Right ventricle myocardium superior (tissue), 1 donor: Measurements from ENCODE around the gene CTNND2. TPM values are rescaled to one million over a fixed set of nuclear protein-coding genes. Genes with fewer than 3 reads are reported as not detected.
A peak's percentile ranks its signal among the peaks of the same experiment; 100 is the strongest.

Experiments
- ATAC-seq: fragments of 200-7000 bp; cut with Tn5 transposase; one replicate; pipeline ENCODE4 v1.9.1; 2020; ENCODE audit warnings: mild to moderate bottlenecking; ENCODE audit not compliant: poor library complexity
- DNase-seq: peaks from one replicate; pipeline ENCODE4 v3.0.0-alpha.2; 2020
- intact Hi-C: fragments of 100-400 bp; cut with DNase I; formaldehyde crosslinking; loops from one replicate; pipeline ENCODE4 v1.11.2; 2022
- total RNA-seq: library from RNA; stranded (reverse); fragmentation: NEBNext Ultra II Directional; extraction: Animal tissue kit (Norgen Biotek cat#: 25700); gene quantifications from one replicate; pipeline ENCODE4 v1.2.1, GENCODE V29; 2021
- donor health status: DM: no; HTN: yes; CAD: no; lungs with severe emphysema.

Gene CTNND2
- total RNA-seq, 1 donor from 2014 or later = 1.7 TPM

DNA sequence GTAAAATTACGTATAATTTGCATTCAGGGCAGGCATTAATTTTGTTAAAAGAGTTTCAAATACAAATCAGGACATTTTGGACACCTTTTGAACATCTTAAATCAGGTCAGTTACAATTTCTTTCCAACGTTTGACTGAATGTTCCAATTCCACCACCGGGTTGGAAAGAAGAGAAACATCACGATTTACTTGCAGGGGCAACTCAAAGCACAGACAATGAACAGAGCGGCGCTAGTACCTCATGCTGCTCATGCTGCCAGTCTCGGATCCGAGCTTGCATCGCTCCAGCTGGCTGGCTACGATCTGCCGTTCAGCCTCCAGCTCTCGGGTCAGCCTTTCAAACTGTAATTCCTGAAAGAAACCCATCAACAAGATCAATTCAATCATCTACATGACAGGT is 339.5 kb downstream of the CTNND2 start:
- DNase-seq (no peak), ATAC-seq (no peak)
- intact Hi-C loops = no loop called here

DNA sequence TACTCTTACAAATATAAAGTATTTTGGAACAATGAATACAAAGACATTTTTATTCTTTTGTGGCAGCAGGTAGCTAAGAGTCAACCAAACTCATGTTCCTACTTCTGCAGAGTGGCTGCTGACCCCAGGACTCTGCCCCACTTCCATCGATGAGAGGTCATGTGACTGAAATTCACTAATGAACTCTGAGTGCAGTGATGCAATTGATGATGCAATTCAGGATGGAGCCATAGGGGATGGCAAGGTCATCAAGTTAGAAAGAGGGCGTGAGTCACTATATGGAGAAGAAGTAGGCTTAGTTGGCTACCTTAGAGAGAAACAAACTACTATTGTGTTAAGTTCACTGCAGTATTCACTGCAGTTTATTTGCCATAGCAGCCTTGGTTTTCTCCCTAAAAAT is 340.4 kb downstream of the CTNND2 start:
- ATAC-seq = no peak
- DNase-seq = no peak
- intact Hi-C loops = no loop called here

DNA sequence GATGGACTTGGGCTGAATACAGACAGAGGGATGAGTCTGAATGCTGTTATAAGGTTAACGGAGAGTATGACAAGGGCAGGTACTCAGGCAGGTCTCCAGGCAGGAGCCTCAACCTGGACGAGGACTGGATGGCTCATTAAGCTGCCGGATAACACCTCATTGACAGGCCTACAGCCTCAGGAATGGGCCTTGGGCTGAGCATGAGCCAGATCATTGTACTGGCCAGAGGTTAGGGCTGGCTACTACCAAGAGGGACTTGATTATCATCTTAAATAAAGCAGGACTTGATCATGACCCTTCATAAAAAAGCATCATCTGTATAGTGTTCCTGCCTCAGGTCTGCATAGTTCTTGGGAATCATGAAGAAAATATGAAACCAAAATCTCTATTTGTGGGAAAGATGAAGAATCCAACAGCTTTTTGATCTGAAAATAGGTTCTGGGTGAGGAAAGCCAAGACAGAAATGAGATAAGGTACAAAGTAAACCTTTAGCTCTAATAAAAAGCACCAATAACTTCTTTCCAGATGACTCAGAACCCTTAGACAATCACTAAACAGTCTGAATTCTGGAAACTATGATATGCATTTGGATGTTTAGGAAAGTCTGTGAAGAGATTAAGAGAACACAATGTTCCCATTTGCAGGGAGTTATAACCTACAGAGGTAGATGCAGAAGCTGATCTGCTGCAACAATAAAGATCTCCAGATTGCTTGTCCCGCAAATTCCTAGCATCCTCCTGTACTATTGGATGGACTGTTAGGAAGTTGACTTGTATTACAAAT is 343.1 kb downstream of the CTNND2 start:
- intact Hi-C loops = no loop called here
- ATAC-seq = no peak
- DNase-seq = no peak

DNA sequence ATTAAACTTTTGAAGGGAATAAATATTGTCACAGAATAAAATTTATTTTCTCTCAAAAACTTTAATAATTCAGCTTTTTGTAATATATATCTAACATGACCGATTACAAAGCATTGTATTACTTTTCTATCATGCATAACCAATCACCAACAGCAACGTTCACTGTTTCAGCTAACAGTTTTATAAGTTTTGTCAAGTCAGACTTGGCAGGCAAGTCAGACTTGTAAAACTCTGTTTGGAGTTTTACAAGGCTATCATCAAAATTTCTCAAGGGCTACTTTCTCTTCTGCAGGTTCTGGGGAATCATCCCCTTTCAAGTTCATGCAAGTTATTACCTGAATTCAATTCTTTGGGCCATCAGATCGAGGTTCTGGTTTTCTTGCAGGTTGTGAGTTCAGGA is 347.2 kb downstream of the CTNND2 start:
- intact Hi-C loops = no loop called here
- no peak for ATAC-seq
- DNase-seq = no peak

DNA sequence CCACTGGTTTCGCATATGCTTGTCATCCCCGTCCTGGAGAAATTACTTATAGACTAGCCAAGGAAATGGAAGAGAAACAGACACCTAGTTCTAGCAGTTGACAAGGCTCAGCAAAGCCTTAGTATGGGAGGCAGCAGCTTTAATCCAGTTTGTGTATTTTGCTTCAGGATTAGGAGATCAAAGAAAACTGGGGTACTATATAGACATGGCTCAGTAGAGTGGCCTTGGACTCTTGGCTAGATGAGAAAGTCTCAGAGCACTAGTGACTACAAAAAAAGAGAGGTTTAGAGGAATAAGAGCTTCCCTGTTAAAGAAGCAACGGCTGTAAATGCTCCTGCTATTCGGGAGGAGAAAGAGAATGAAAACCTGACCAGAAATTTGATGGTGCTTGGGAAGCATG is 349.1 kb downstream of the CTNND2 start:
- DNase-seq (no peak), ATAC-seq (no peak)
- intact Hi-C loops = no loop called here

DNA sequence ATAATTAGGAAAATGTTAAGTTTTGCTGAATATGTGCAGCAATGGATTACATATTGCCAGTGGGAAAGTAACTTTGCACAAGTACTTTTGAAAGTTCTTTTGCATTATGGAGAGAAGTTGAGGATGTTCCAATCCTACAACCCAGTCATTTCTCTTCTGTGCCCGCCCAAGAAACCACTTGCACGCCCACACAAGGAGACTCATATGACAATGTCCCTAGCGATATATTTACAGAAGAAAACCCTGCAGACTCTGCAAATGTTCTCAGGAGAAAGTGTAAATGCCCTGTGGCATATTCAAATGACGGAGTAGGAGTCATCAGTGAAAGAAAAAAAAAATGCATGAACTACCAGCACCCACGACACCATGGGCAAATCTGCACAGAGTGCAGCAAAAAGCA is 356.5 kb downstream of the CTNND2 start:
- intact Hi-C loops = no loop called here
- ATAC-seq (no peak), DNase-seq (no peak)

DNA sequence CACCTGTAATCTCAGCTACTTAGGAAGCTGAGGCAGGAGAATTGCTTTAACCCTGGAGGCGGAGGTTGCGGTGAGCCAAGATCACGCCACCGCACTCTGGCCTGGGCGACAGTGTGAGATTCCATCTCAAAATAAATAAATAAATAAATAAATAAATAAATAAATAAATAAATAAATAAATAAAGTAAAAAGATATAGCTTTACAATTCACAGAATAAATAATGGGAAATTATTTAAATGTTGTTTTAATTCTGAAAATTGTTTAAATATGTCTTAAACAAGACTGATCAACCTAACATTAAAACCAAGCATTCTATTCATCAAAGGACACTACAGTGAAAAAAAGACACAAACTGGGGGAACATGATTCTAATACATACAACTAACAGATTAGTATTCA is 357.1 kb downstream of the CTNND2 start:
- DNase-seq = no peak
- intact Hi-C loops = no loop called here

DNA sequence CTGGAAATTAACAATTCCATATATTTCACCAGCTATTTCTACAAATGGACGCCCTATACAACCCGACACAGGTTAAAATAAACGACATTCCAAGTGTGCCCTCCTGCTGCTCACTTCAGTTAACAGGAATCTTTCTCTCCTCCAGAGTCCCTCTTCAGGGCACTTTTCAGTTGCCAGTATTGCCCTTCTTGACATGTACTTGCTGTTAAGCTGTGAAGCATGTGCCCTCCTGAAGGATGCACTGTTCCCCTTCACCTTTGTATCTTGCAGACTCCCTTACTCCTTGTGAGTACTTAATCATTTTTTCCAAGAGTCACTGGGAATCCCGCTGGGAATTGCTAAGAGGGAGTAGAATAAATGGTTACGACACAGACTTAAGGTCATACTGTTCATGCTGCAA is 364.1 kb downstream of the CTNND2 start:
- DNase-seq (no peak), ATAC-seq (no peak)
- intact Hi-C loops = no loop called here

More for the DNA sequence above, 357.1 kb downstream of the CTNND2 start:
- ATAC-seq = no peak

DNA sequence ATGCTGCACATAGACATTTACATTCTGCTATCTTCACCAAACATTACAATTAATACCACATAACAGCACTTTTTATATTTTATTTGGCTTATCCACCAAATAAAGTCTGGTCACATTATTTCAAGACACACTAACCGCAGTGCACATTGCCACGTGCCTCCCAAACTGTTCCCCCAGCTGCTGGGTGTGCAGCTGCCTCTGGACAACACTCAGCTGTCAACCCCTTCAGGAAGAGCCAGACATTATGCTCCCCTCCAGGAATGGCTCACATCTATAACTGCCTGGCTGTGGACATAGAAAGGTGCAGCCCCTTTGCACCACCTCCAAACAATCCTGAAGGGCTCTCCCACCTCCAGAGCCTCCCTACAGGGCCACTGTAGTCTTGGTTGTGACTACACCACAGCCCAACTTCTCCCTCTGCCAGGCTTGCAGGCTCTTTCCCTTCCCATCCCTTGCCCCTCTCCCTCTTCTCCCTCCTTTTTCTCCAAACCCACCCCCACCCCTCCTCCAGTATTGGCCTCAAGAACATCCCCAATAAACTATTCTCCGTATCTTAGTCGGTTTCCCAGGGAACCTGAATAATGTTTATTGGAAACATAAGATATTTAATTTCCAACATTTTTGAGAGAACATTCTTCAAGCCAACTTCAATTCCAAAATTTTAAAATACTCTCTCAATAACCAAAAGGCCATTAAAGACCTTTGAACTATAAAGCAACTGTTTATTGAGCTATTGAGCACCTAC is 372.3 kb downstream of the CTNND2 start:
- intact Hi-C loops = no loop called here
- ATAC-seq = peak; percentile 43
- DNase-seq = no peak

DNA sequence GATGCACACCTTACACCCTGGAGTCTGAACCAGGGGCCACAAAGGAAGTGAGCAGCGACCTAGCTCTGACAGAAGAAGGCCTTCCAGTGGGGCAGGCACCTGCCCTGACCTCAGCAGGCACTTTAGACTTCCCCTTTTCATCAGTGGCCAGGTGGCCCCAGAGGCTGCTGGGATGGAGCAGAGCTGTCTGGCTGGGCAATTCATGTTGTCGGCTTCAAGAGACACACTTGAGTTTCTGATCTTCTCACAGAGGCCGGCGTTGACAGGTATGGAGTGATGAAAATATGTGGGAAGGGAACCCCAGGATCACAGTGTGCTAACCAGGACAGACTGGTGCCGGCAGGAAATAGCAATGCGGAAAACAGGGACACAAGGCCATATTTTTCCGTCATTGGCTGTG is 375.5 kb downstream of the CTNND2 start:
- peak; percentile 59 for DNase-seq
- intact Hi-C loops = no loop called here

DNA sequence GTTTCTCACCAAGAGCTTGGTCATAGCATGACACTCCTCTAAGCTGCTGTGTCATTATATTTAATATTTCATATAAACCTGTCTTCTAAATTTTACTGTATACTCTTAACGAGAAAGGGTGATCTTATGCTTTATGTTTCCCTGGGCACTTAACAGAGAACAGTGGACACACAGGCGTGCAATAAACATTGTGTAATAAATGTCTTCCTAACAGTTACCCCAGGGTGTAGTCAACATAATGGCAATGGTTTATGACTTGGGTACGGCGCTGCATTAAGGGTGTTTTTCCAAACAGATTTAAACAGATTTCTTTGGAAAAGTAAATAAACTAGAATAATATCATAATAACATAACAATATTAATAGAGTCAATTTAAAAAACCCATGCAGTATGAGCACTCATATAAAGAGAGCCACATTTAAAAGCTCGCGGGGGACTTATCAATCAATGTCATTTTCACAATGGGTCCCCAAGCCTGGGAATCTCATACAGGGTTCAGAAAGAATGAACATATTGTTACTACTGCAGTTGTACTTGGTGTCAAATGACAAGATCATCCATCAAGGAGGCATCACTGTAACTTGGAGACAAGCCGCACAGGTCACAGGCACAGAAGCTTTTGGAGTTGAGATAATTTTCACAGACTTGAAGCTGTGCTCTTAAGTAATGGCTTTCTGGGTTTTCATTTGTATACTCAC is 376.4 kb downstream of the CTNND2 start:
- DNase-seq = no peak
- ATAC-seq = no peak
- intact Hi-C loops = no loop called here

More for the DNA sequence above, 375.5 kb downstream of the CTNND2 start:
- peak; percentile 98 for ATAC-seq

DNA sequence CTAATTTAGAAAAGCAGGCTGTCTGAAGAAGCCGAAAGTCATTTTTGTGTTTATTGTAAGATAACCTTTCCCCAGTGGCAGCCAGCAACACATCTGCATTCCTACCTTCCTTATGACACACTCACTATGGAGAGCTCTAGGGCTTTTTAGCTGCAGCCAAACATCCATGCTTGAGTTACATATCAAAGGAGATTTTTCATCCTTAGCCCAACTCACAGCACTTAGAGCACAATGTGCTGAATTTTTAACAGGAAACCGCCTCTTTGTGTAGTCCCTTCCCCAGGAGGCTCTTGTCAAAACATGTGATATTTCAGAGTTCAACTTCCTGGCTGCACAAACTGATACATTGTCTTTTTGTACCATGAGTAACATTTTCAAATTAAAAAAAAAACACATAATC is 379.2 kb downstream of the CTNND2 start:
- DNase-seq (no peak), ATAC-seq (no peak)
- intact Hi-C loops = no loop called here

DNA sequence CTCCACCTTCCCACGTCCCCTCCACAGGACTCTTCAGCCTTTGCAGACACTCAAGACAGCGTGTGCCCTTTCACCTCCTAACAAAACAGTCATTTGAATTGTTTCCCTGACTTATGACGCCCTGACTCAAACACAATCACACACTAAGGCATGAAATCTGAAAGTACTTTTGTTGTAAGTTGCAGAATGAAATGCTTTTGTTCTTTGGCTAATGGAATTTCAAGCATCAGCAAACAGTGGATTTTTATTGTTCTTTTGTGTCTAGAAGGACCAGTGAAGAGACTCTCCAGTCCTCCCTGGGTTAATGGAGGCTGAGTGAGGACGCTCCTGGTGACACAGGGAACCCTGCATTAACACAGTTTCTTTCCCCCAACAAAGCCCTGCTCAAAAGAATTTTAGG is 380.1 kb downstream of the CTNND2 start:
- intact Hi-C loops = no loop called here
- no peak for DNase-seq
- no peak for ATAC-seq

DNA sequence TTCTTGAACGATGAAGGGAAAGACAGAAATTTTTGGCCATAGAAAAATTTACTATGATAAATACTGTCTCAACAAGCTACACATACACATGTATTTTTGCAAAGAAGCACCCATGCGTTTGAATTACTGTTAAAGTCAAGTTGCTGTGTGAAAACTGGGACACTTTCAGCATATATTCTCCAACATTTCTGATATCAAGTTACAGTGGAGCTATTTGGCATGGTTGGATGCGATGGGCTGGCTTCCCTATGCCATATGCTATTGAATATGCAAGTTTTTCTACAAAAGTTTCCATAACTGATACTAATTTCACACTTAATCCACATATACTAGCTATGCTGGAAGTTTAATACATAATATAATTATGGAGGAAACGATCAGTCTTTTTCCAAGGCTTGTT is 381.4 kb downstream of the CTNND2 start:
- DNase-seq = no peak
- intact Hi-C loops = no loop called here
- ATAC-seq = no peak

DNA sequence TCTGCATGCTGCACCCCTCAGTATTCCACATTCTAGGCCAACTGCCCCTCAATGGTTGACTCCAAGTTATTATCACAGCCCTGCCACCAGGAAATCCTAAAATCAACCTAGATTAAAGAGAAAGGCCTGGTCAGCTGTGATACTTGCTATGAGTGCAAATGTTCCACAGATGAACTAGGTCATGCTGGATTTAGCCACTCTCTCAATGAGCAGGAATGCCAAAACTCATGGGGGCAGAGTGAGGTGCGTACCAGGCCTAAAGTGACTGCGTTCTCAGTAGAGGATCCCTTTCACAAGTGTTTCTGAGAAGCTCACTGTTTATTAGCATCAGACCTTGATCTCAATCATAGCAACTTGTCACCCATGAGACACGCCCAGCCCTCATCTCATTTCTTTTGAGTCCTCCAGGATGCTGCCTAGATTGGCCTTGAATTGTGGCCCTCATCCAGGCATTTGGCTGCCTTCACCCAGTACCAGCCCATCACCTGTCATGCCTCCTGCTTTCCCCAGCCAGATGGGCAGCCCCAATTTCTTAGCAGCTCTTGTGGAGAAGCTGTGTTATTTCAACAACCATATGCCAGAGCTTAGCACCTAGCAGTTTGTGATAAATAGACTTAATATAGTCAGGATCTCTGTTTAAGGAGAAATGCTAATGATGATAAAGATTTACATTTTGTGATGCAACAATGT is 383.9 kb downstream of the CTNND2 start:
- DNase-seq = no peak
- intact Hi-C loops = no loop called here
- ATAC-seq = no peak

DNA sequence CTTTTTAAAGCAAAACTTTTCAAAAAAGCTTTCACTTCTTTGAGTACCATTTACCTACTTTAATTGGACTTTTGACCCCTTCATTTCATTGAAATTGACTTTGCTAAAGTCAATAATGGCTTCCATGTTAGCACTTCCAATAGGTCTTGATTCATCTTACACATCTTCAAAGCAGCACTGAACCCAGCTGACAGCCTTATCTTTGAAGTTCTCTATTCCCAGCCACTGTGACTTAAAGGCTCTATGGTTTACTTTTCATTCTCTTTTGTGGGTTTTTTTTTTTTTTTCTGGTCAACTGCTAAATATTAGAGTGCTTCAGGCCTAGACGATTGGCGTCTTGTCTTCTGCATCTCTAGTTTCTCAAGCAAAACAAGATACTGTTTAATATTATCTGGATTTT is 385.0 kb downstream of the CTNND2 start:
- intact Hi-C loops = no loop called here
- DNase-seq = no peak
- no peak for ATAC-seq

DNA sequence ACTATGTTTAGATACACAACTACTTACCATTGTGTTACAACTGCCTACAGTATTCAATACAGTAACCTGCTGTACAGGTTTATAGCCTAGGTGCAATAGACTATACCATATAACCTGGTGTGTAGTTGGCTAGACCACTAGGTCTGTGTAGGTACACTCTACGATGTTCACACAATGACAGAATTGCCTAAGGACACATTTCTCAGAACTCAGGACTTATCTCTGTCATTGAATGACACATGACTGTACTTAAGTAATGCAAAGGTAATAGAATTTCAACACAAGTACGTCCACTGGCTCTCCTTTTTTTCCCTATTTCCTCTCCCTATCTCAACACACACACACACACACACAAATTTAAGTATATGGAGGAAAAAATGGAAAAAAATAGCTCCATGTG is 385.6 kb downstream of the CTNND2 start:
- intact Hi-C loops = no loop called here
- ATAC-seq (no peak), DNase-seq (no peak)

DNA sequence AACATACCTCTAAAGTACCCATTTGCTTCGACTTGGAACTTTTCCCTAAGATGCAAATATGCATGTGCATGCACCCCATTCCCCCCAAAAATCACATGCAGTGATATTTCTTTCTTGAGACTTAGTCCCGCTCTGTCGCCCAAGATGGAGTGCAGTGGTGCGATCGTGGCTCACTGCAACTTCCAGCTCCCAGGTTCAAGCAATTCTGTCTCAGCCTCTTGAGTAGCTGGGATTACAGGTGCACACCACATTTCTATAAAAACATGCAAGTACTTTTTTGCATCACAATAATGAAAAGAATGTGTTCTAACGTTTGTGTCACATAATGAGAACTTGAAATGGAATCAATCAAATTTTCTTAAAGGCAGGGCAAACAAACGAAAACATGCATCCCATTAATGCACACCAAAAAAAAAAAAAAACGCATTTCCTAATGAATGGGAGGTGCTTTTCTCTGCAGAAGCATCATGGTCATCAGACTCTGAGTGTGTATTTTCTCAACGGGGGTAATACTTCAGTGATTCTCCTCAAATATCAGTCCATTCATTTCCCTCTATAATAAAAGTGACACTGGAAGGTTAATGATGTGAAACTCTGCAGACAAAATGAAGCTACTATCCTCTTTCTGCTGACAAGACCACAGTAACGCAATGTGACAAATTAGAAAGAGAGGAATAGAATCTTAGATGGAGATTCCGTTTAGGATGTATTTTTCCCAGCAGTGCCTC is 389.4 kb downstream of the CTNND2 start:
- ATAC-seq (no peak), DNase-seq (no peak)
- intact Hi-C loops = no loop called here

DNA sequence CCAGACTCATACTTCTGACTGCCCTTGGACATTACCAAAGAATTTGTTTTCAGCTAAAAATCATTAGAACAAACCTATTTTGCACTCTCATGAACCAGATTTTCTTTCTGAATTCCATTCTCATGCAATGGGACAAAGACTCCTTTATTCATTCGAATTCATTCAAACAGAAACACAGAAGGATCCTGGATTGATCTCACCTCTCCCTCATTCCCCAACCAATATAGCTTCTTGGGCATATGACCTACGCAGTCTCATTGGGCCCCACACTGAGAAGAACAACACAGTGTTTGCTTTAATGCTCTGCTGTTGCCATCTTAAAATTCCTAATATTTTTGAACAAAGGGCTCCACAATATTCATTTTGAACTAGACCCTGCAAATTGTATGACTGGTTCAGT is 392.4 kb downstream of the CTNND2 start:
- DNase-seq (no peak), ATAC-seq (no peak)
- intact Hi-C loops = no loop called here
